Neural cell (in vitro differentiated cells): ENCODE data around the gene LCN9. TPM values are rescaled to one million over a fixed set of nuclear protein-coding genes. Genes with fewer than 3 reads are reported as not detected.

ENCODE experiments used
- H2AFZ ChIP-seq: fragments of 200-600, 300-800 bp; sonication (generic), shearing (Covaris generic); 2 replicates; pipeline ENCODE4 v1.6.0; 2014; ENCODE audit warnings: low read depth, mild to moderate bottlenecking, antibody characterized with exemption, low read length, moderate library complexity
- H3F3A ChIP-seq: fragments of 200-600 bp; shearing (Covaris generic); 2 replicates; pipeline ENCODE4 v1.6.1; 2016; ENCODE audit warnings: mild to moderate bottlenecking, moderate library complexity, mixed read lengths, antibody characterized with exemption, low read length; ENCODE audit not compliant: insufficient read depth, poor library complexity, severe bottlenecking
- H3K27ac ChIP-seq: fragments of 200-600, 300-800 bp; sonication (generic), shearing (Covaris generic); 2 replicates; pipeline ENCODE4 v1.5.1; 2014; ENCODE audit warnings: mild to moderate bottlenecking, low read length, moderate library complexity
- H3K27me3 ChIP-seq: fragments of 300-800, 200-600 bp; sonication (generic), shearing (Covaris generic); 2 replicates; pipeline ENCODE4 v1.6.0; 2014; ENCODE audit warnings: mild to moderate bottlenecking, low read depth, low read length, moderate library complexity; ENCODE audit not compliant: insufficient read depth
- H3K36me3 ChIP-seq: fragments of 300-800, 200-600 bp; sonication (generic), shearing (Covaris generic); 2 replicates; pipeline ENCODE4 v1.5.1; 2014; ENCODE audit warnings: mild to moderate bottlenecking, antibody characterized with exemption, low read length, moderate library complexity; ENCODE audit not compliant: insufficient read depth
- H3K4me2 ChIP-seq: fragments of 300-800, 200-600 bp; sonication (generic), shearing (Covaris generic); 2 replicates; pipeline ENCODE4 v1.6.0; 2014; ENCODE audit warnings: mild to moderate bottlenecking, low read length
- H3K4me3 ChIP-seq: fragments of 300-800, 200-600 bp; sonication (generic), shearing (Covaris generic); 2 replicates; pipeline ENCODE4 v1.5.1; 2014; ENCODE audit warnings: mild to moderate bottlenecking, low read length, moderate library complexity
- H3K79me2 ChIP-seq: fragments of 200-600 bp; shearing (Covaris generic); replicated peaks from 2 replicates; pipeline ENCODE4 v1.6.0; 2014; ENCODE audit warnings: mild to moderate bottlenecking, low read length, moderate library complexity; ENCODE audit not compliant: insufficient read depth
- H3K9ac ChIP-seq: fragments of 300-800, 200-600 bp; sonication (generic), shearing (Covaris generic); 2 replicates; pipeline ENCODE4 v1.6.1; 2016; ENCODE audit warnings: mild to moderate bottlenecking, low read length, mixed read lengths
- H3K9me2 ChIP-seq: fragments of 200-600 bp; shearing (Covaris generic); 2 replicates; pipeline ENCODE4 v1.6.1; 2016; ENCODE audit warnings: mild to moderate bottlenecking, low read length, mixed read lengths; ENCODE audit not compliant: insufficient read depth
- H3K9me3 ChIP-seq: fragments of 200-600, 300-800 bp; sonication (generic), shearing (Covaris generic); 2 replicates; pipeline ENCODE4 v1.6.1; 2016; ENCODE audit warnings: mild to moderate bottlenecking, mixed run types, low read length, moderate library complexity, mixed read lengths
- H4K20me1 ChIP-seq: fragments of 200-600 bp; shearing (Covaris generic); 2 replicates; pipeline ENCODE4 v1.6.1; 2016; ENCODE audit warnings: mild to moderate bottlenecking, mixed run types; ENCODE audit not compliant: insufficient read depth
- EP300 ChIP-seq: fragments of 450-650 bp; conservative IDR thresholded peaks from 2 replicates; pipeline ENCODE4 v1.6.1; 2014; ENCODE audit warnings: antibody characterized with exemption, mild to moderate bottlenecking, moderate library complexity; ENCODE audit not compliant: poor library complexity, severe bottlenecking
- EZH2 ChIP-seq: fragments of 200-600, 300-800 bp; shearing (Covaris generic), sonication (generic); IDR thresholded peaks from 2 replicates; pipeline ENCODE4 v1.6.1; 2014; ENCODE audit warnings: antibody characterized with exemption, low read length, borderline replicate concordance, mild to moderate bottlenecking; ENCODE audit not compliant: insufficient read depth, poor library complexity, severe bottlenecking
- MXI1 ChIP-seq: fragments of 450-650 bp; conservative IDR thresholded peaks from 2 replicates; pipeline ENCODE4 v1.6.1; 2014; ENCODE audit warnings: antibody characterized with exemption, mild to moderate bottlenecking; ENCODE audit not compliant: poor library complexity, severe bottlenecking
- POLR2AphosphoS5 ChIP-seq: IDR thresholded peaks from 2 replicates; pipeline ENCODE4 v1.6.1; 2012
- RAD21 ChIP-seq: fragments of 450-650 bp; conservative IDR thresholded peaks from 2 replicates; pipeline ENCODE4 v1.6.1; 2014; ENCODE audit warnings: antibody characterized with exemption, mild to moderate bottlenecking, moderate library complexity
- SMC3 ChIP-seq: fragments of 450-650 bp; conservative IDR thresholded peaks from 2 replicates; pipeline ENCODE4 v1.6.1; 2014; ENCODE audit warnings: antibody characterized with exemption, mild to moderate bottlenecking, moderate library complexity; ENCODE audit not compliant: poor library complexity
- TAF1 ChIP-seq: IDR thresholded peaks from 2 replicates; pipeline ENCODE4 v1.6.1; 2012; ENCODE audit warnings: low read depth
- polyA plus RNA-seq: library from polyadenylated mRNA; depleted of rRNA; stranded (reverse); fragments of >200 nt; gene quantifications from 2 replicates; pipeline ENCODE4 v1.2.3, GENCODE V29; 2014
- TF ChIP-seq, protein P1 (sequence below): fragments of 450-650 bp; IDR thresholded peaks from 2 replicates; pipeline ENCODE4 v1.5.1; 2014; ENCODE audit warnings: antibody characterized with exemption, mild to moderate bottlenecking, moderate library complexity; ENCODE audit not compliant: poor library complexity, severe bottlenecking
- TF ChIP-seq, protein P2 (sequence below): IDR thresholded peaks from 2 replicates; pipeline ENCODE4 v1.6.1; 2012; ENCODE audit warnings: borderline replicate concordance

The LCN9 gene
- polyA plus RNA-seq, 1 donor from 2014 or later, result 2.5 TPM

DNA sequence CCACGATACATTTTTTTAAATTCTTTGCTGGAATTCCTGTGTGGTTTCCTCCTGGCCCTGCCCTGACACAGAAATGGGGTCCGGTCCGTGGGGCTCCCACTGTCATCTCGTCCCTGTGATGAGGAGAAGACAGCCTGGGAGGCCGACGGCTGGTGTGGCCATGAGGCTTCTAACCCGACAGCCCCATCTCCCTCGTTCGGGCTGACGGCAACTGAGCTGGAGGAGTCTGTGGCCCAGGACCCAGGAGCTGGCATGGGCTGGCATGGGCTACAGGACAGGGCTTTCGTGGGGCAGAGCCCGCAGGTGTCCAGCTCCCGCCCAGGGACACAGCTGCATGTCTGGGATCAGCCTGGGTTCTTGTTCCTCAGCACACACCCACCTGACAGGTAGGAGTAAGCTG lies 13.8 kb downstream of the LCN9 start:
- no peak for TF ChIP-seq POLR2AphosphoS5
- no peak for TF ChIP-seq MXI1
- no peak for TF ChIP-seq SMC3
- Histone ChIP-seq H3K79me2 (no peaks in the 10 kb centered on the region), H3K36me3 (no peaks in the 10 kb centered on the region), H3K9me2 (no peaks in the 10 kb centered on the region), H3K9me3 (no peaks in the 10 kb centered on the region), H2AFZ (no peak overlapping the region), H3K4me3 (no peak overlapping the region), H3K27ac (no peak overlapping the region), H3K4me2 (no peak overlapping the region), H3F3A (no peaks in the 10 kb centered on the region), H3K27me3 (no peaks in the 10 kb centered on the region), H3K9ac (no peak overlapping the region), H4K20me1 (no peaks in the 10 kb centered on the region)

DNA sequence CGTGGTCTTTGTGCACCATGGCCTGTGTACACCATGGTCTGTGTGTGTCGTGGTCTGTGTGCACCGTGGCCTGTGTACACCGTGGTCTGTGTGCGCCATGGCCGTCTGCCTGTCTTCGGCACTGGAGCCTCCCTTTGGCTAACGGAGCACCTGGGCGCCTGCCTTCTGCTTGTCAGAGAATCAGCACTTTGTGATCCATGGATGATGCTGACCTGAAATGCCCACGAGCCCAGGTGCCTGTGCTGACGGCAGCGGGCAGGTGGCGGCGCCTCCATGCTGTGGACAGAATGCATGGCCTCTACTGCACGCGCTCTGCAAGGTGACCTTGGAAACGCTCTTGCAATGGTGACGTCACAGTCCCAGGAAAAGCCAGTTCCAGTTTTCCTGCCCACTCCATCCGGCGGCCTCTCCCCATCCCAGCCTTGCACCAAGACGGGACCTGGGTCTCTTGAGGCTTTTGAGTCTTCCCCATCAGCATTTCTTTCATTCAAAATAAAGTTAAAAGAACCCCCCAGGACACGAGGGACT lies 14.6 kb downstream of the LCN9 start:
- no peaks in the 10 kb centered on the region for H3K9me2 ChIP-seq

More for the DNA sequence above, 14.6 kb downstream of the LCN9 start:
- Histone ChIP-seq H3K9me3 (no peaks in the 10 kb centered on the region), H3K36me3 (no peaks in the 10 kb centered on the region), H3F3A (no peaks in the 10 kb centered on the region), H3K4me2 (no peak overlapping the region), H3K9ac (no peak overlapping the region), H3K27me3 (no peaks in the 10 kb centered on the region), H3K4me3 (no peak overlapping the region), H2AFZ (no peak overlapping the region), H3K27ac (no peak overlapping the region), H4K20me1 (no peaks in the 10 kb centered on the region), H3K79me2 (no peaks in the 10 kb centered on the region)
- TF ChIP-seq POLR2AphosphoS5, result no peak
- TF ChIP-seq EZH2, result no peak
- TF ChIP-seq, protein P1, sequence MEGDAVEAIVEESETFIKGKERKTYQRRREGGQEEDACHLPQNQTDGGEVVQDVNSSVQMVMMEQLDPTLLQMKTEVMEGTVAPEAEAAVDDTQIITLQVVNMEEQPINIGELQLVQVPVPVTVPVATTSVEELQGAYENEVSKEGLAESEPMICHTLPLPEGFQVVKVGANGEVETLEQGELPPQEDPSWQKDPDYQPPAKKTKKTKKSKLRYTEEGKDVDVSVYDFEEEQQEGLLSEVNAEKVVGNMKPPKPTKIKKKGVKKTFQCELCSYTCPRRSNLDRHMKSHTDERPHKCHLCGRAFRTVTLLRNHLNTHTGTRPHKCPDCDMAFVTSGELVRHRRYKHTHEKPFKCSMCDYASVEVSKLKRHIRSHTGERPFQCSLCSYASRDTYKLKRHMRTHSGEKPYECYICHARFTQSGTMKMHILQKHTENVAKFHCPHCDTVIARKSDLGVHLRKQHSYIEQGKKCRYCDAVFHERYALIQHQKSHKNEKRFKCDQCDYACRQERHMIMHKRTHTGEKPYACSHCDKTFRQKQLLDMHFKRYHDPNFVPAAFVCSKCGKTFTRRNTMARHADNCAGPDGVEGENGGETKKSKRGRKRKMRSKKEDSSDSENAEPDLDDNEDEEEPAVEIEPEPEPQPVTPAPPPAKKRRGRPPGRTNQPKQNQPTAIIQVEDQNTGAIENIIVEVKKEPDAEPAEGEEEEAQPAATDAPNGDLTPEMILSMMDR, result no peak
- no peak for TF ChIP-seq EP300
- no peak for TF ChIP-seq TAF1
- no peak for TF ChIP-seq RAD21
- TF ChIP-seq, protein P2, sequence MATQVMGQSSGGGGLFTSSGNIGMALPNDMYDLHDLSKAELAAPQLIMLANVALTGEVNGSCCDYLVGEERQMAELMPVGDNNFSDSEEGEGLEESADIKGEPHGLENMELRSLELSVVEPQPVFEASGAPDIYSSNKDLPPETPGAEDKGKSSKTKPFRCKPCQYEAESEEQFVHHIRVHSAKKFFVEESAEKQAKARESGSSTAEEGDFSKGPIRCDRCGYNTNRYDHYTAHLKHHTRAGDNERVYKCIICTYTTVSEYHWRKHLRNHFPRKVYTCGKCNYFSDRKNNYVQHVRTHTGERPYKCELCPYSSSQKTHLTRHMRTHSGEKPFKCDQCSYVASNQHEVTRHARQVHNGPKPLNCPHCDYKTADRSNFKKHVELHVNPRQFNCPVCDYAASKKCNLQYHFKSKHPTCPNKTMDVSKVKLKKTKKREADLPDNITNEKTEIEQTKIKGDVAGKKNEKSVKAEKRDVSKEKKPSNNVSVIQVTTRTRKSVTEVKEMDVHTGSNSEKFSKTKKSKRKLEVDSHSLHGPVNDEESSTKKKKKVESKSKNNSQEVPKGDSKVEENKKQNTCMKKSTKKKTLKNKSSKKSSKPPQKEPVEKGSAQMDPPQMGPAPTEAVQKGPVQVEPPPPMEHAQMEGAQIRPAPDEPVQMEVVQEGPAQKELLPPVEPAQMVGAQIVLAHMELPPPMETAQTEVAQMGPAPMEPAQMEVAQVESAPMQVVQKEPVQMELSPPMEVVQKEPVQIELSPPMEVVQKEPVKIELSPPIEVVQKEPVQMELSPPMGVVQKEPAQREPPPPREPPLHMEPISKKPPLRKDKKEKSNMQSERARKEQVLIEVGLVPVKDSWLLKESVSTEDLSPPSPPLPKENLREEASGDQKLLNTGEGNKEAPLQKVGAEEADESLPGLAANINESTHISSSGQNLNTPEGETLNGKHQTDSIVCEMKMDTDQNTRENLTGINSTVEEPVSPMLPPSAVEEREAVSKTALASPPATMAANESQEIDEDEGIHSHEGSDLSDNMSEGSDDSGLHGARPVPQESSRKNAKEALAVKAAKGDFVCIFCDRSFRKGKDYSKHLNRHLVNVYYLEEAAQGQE, result no peak
- no peak for TF ChIP-seq MXI1
- no peak for TF ChIP-seq SMC3
